Measurements from ENCODE around the gene GDF10. TPM values are rescaled to one million over a fixed set of nuclear protein-coding genes. Genes with fewer than 3 reads are reported as not detected.

GDF10 gene
- polyA plus RNA-seq, 1 of the 3 experiments (the other 2 are of a cell fraction), result 0.02 TPM

DNA sequence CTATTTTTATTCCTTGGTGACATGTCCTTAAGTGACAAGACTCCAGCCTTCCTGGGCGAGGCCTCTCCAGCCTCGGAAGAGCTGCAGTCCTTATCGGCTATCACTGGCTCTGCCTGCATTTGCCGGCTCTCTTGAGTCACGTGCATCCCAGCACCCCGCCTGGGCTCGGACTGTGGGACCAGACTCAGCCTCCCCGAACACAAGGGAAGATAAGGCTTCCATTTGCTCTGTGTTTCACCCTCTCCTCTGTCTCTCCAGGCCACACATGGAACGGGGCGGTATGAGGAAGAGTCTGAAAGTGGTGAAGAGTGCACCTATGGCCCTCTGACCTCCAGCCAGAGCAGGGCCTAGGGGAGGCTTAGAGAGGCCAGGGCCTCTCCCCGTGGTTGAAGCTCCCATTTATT lies 26.9 kb downstream of the GDF10 start (continued):
- TF ChIP-seq, protein P1, sequence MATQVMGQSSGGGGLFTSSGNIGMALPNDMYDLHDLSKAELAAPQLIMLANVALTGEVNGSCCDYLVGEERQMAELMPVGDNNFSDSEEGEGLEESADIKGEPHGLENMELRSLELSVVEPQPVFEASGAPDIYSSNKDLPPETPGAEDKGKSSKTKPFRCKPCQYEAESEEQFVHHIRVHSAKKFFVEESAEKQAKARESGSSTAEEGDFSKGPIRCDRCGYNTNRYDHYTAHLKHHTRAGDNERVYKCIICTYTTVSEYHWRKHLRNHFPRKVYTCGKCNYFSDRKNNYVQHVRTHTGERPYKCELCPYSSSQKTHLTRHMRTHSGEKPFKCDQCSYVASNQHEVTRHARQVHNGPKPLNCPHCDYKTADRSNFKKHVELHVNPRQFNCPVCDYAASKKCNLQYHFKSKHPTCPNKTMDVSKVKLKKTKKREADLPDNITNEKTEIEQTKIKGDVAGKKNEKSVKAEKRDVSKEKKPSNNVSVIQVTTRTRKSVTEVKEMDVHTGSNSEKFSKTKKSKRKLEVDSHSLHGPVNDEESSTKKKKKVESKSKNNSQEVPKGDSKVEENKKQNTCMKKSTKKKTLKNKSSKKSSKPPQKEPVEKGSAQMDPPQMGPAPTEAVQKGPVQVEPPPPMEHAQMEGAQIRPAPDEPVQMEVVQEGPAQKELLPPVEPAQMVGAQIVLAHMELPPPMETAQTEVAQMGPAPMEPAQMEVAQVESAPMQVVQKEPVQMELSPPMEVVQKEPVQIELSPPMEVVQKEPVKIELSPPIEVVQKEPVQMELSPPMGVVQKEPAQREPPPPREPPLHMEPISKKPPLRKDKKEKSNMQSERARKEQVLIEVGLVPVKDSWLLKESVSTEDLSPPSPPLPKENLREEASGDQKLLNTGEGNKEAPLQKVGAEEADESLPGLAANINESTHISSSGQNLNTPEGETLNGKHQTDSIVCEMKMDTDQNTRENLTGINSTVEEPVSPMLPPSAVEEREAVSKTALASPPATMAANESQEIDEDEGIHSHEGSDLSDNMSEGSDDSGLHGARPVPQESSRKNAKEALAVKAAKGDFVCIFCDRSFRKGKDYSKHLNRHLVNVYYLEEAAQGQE (IDR thresholded peaks at IDR 0.05; ENCODE audit: low read depth, low read length), result no peak
- TF ChIP-seq RXRA (IDR thresholded peaks at IDR 0.05; ENCODE audit: borderline replicate concordance, low read depth), result no peak
- no peak for TF ChIP-seq MEF2A (IDR thresholded peaks at IDR 0.05; ENCODE audit: borderline replicate concordance, low read depth)
- no peak for TF ChIP-seq ELF1 (IDR thresholded peaks at IDR 0.05)
- TF ChIP-seq GABPA (IDR thresholded peaks at IDR 0.05; ENCODE audit: low read depth), result no peak
- TF ChIP-seq SMC3 (IDR thresholded peaks at IDR 0.05; ENCODE audit: low read depth, low read length), result no peak
- no peak for TF ChIP-seq FOXM1 (IDR thresholded peaks at IDR 0.05; ENCODE audit: low read depth)
- no peak for TF ChIP-seq YY1 (IDR thresholded peaks at IDR 0.05; ENCODE audit: low read depth)
- TF ChIP-seq, protein P2, sequence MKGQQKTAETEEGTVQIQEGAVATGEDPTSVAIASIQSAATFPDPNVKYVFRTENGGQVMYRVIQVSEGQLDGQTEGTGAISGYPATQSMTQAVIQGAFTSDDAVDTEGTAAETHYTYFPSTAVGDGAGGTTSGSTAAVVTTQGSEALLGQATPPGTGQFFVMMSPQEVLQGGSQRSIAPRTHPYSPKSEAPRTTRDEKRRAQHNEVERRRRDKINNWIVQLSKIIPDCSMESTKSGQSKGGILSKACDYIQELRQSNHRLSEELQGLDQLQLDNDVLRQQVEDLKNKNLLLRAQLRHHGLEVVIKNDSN (IDR thresholded peaks at IDR 0.05; ENCODE audit: borderline replicate concordance, low read depth), result no peak

DNA sequence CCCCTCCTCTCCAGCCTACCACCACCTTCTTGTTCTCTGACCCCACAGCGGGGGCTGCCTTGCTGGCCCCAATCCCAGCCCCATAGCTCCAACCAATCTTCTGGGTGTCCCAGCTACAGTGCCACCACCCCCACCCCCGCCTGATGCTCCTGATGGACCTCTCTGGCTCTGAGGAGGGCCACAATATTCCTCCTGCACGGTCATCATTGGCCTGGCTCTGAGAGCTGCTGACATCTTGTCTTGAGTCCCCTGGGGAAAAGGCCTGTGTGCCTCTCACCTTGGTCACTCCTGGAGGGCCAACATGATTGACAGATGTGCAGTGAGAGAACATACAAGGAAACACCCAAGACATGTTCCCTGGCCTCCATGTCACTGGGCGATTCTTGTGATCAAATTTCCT lies 29.9 kb downstream of the GDF10 start:
- Histone ChIP-seq H3K4me1 (ENCODE audit: control insufficient read depth in 1 of 2, insufficient read depth in 2 of 2, low read depth in 1 of 2, low read length in 1 of 2) (peaks cover 0 to 8% of the 10 kb centered on the region in 2 experiments; a peak in 1 of 4 replicates), H3K27me3 (ENCODE audit: insufficient read depth) (no peaks in the 10 kb centered on the region; the same call in 1 of the 2 replicates), H3K4me3 (ENCODE audit: low read depth in 2 of 2, low read length in 1 of 2) (no peak overlapping the region), H2AFZ (ENCODE audit: low read depth) (no peak overlapping the region), H3K27ac (ENCODE audit: low read depth in 2 of 2, low read length in 1 of 2) (no peak overlapping the region), H3K9me2 (no peaks in the 10 kb centered on the region), H3K9ac (no peak overlapping the region), H4K20me1 (ENCODE audit: insufficient read depth) (no peaks in the 10 kb centered on the region), H3K79me2 (ENCODE audit: insufficient read depth) (no peaks in the 10 kb centered on the region), H3K4me2 (no peak overlapping the region), H3K9me3 (no peaks in the 10 kb centered on the region), H3K36me3 (replicated peaks in 1 of 2; ENCODE audit: control insufficient read depth in 1 of 2, insufficient read depth in 2 of 2, low read length in 1 of 2) (no peaks in the 10 kb centered on the region), H3F3A (replicated peaks; ENCODE audit: insufficient read depth) (no peaks in the 10 kb centered on the region)
- ChIA-PET CTCF (interaction anchor here (0.9 to 1.7 kb wide), 4 partner anchors 11 to 308 kb away, joined by 3 to 7 read pairs (median 3); no protein-coding TSS in a partner anchor), POLR2A (no interaction called here)
- TF ChIP-seq, protein P1 (IDR thresholded peaks at IDR 0.05; ENCODE audit: low read depth, low read length), result no peak
- TF ChIP-seq, protein P3, sequence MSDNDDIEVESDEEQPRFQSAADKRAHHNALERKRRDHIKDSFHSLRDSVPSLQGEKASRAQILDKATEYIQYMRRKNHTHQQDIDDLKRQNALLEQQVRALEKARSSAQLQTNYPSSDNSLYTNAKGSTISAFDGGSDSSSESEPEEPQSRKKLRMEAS (IDR thresholded peaks at IDR 0.05; ENCODE audit: low read depth), result no peak
- TF ChIP-seq FOXM1 (IDR thresholded peaks at IDR 0.05; ENCODE audit: low read depth) (no peak), SMC3 (IDR thresholded peaks at IDR 0.05; ENCODE audit: low read depth, low read length) (no peak), TCF12 (IDR thresholded peaks at IDR 0.05) (no peak), JUND (IDR thresholded peaks at IDR 0.05) (no peak), EP300 (IDR thresholded peaks at IDR 0.05; ENCODE audit: borderline replicate concordance in 1 of 2, low read depth in 1 of 2, low read length in 1 of 2) (no peak), ELF1 (IDR thresholded peaks at IDR 0.05) (no peak), CHD2 (IDR thresholded peaks at IDR 0.05; ENCODE audit: low read length, partially characterized antibody) (no peak), RXRA (IDR thresholded peaks at IDR 0.05; ENCODE audit: borderline replicate concordance, low read depth) (no peak), FOSL2 (IDR thresholded peaks at IDR 0.05; ENCODE audit: borderline replicate concordance, low read depth) (no peak), RFX5 (IDR thresholded peaks at IDR 0.05; ENCODE audit: low read length) (no peak)
- TF ChIP-seq, protein P4, sequence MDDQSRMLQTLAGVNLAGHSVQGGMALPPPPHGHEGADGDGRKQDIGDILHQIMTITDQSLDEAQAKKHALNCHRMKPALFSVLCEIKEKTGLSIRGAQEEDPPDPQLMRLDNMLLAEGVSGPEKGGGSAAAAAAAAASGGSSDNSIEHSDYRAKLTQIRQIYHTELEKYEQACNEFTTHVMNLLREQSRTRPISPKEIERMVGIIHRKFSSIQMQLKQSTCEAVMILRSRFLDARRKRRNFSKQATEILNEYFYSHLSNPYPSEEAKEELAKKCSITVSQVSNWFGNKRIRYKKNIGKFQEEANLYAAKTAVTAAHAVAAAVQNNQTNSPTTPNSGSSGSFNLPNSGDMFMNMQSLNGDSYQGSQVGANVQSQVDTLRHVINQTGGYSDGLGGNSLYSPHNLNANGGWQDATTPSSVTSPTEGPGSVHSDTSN (IDR thresholded peaks at IDR 0.05), result no peak
- TF ChIP-seq, protein P5, sequence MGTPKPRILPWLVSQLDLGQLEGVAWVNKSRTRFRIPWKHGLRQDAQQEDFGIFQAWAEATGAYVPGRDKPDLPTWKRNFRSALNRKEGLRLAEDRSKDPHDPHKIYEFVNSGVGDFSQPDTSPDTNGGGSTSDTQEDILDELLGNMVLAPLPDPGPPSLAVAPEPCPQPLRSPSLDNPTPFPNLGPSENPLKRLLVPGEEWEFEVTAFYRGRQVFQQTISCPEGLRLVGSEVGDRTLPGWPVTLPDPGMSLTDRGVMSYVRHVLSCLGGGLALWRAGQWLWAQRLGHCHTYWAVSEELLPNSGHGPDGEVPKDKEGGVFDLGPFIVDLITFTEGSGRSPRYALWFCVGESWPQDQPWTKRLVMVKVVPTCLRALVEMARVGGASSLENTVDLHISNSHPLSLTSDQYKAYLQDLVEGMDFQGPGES (IDR thresholded peaks at IDR 0.05; ENCODE audit: low read depth, low read length), result no peak
- DNase-seq, result no peak
- WGBS (ENCODE audit: low lambda C conversion rate), result 41% methylated on average over 3 of the region's 4 CpGs
